ENCODE results near the gene ESYT1.

Gene ESYT1

DNA sequence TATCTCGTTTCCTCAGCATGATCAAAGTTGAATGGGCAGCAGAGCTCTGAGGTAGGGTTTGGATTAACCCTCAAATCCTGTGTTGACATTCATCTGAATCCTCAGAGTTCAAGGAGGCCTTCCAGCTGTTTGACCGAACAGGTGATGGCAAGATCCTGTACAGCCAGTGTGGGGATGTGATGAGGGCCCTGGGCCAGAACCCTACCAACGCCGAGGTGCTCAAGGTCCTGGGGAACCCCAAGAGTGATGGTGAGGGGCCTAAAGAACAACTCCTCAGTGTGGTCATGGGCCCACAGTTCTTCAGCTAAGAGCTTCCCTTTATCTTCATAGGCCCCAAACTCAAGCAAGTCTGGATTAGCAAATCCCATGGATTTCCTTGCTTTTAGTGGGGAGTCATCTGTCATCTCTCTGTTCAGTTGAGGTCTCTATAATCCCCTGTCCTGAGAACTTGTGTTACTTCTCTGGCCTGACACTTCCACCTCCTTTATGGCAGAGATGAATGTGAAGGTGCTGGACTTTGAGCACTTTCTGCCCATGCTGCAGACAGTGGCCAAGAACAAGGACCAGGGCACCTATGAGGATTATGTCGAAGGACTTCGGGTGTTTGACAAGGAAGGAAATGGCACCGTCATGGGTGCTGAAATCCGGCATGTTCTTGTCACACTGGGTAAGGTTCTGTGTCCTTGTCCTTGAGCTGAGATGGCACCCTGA lies 31.6 kb downstream of the ESYT1 start:
- H3K4me3 ChIP-seq (ENCODE audit: control insufficient read depth, low read depth, low read length) = peak overlapping the region; percentile 100
- no peak for DNase-seq (ENCODE audit: low read depth)
- TF ChIP-seq, protein P1, sequence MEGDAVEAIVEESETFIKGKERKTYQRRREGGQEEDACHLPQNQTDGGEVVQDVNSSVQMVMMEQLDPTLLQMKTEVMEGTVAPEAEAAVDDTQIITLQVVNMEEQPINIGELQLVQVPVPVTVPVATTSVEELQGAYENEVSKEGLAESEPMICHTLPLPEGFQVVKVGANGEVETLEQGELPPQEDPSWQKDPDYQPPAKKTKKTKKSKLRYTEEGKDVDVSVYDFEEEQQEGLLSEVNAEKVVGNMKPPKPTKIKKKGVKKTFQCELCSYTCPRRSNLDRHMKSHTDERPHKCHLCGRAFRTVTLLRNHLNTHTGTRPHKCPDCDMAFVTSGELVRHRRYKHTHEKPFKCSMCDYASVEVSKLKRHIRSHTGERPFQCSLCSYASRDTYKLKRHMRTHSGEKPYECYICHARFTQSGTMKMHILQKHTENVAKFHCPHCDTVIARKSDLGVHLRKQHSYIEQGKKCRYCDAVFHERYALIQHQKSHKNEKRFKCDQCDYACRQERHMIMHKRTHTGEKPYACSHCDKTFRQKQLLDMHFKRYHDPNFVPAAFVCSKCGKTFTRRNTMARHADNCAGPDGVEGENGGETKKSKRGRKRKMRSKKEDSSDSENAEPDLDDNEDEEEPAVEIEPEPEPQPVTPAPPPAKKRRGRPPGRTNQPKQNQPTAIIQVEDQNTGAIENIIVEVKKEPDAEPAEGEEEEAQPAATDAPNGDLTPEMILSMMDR (conservative IDR thresholded peaks at IDR 0.05; ENCODE audit: control insufficient read depth, insufficient read depth, low read depth, low read length) = no peak

GRCh38 chr12:56160193-56160763 lies 32.2 kb downstream of the ESYT1 start:
- H3K4me3 ChIP-seq (ENCODE audit: control insufficient read depth, low read depth, low read length) = peak overlapping the region; percentile 100
- DNase-seq (ENCODE audit: low read depth) = peak; percentile 54
- TF ChIP-seq, protein P1 (conservative IDR thresholded peaks at IDR 0.05; ENCODE audit: control insufficient read depth, insufficient read depth, low read depth, low read length) = no peak

- TF ChIP-seq, protein P1 (conservative IDR thresholded peaks at IDR 0.05; ENCODE audit: control insufficient read depth, insufficient read depth, low read depth, low read length) = no peak
- peak overlapping the region; percentile 100 for H3K4me3 ChIP-seq (ENCODE audit: control insufficient read depth, low read depth, low read length)
- no peak for DNase-seq (ENCODE audit: low read depth)
Measured at GRCh38 chr12:56160894-56161689, 33.0 kb downstream of the ESYT1 start.

GRCh38 chr12:56161690-56162351 lies 33.8 kb downstream of the ESYT1 start:
- TF ChIP-seq, protein P1 (conservative IDR thresholded peaks at IDR 0.05; ENCODE audit: control insufficient read depth, insufficient read depth, low read depth, low read length) = no peak
- no peak overlapping the region for H3K4me3 ChIP-seq (ENCODE audit: control insufficient read depth, low read depth, low read length)
- no peak for DNase-seq (ENCODE audit: low read depth)

DNA sequence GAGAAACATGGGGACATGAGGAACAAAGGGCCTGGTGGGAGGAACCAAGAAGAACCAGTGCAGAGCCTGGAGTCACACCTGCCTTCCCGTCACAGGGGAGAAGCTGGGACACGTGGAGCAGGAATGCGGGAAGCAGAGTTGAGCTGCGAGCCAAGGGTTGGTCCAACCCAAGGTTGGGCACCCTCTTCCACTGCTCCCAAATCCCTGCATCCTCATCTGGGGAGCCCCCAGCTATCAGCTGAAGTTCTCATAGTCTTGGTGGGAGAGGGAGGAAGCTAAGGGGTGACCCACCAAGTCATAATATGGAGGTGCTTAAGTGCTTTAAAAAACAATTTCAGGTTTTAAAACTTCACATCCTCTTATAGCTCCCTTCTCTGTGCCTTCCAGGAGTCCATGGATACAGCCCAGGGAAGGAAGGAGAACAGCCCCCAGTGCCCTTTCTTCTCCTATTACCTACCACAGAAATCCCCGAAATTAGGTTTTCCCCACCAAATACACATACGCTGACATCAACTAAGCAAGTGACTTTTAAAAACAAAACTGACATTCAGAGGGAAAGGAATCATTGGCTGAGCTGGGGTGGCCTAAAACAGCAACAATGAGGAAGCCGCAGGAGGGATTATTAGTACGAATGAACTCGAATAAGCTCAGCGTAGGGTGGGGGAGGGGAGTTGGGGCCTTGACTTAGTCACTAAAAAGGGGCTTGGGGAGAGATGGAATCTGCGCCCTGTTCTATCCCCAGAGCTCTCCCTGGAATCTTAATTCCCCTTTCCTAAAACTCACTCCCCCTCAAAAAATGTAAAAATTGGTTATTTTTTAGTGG lies 34.6 kb downstream of the ESYT1 start:
- TF ChIP-seq, protein P1 (conservative IDR thresholded peaks at IDR 0.05; ENCODE audit: control insufficient read depth, insufficient read depth, low read depth, low read length) = no peak
- no peak overlapping the region for H3K4me3 ChIP-seq (ENCODE audit: control insufficient read depth, low read depth, low read length)
- no peak for DNase-seq (ENCODE audit: low read depth)
